ENCODE data around the gene TTC7B. TPM values are rescaled to one million over a fixed set of nuclear protein-coding genes. Genes with fewer than 3 reads are reported as not detected.

TTC7B gene
- total and polyA plus RNA-seq, 2 experiments from 2014 or later = 5.2 to 28.2 TPM

GRCh38 chr14:90691627-90692026 is 124.6 kb downstream of the TTC7B start:
- in situ Hi-C loops (cut with MboI) = loop anchor here (10.0 kb wide), 1 partner anchor 387 kb away; no protein-coding TSS in a partner anchor
- TF ChIP-seq EZH2 (IDR thresholded peaks at IDR 0.05; ENCODE audit: insufficient read depth, poor library complexity, severe bottlenecking) (no peak), EZH2phosphoT487 (IDR thresholded peaks at IDR 0.05; ENCODE audit: insufficient read depth, low read depth) (no peak)
- 97 to 100% methylated on average over 2 of the region's 2 CpGs for WGBS, 2 experiments (ENCODE audit: low coverage in 1 of 2, low lambda C conversion rate in 2 of 2, missing lambda C conversion rate in 2 of 2)

GRCh38 chr14:90687680-90688079 is 128.6 kb downstream of the TTC7B start:
- Histone ChIP-seq H3K9ac (no peak overlapping the region), H3K4me3 (no peak overlapping the region), H3K79me2 (ENCODE audit: insufficient read depth) (no peaks in the 10 kb centered on the region), H2AFZ (no peak overlapping the region), H3K9me3 (ENCODE audit: low read depth) (no peaks in the 10 kb centered on the region), H3K27me3 (replicated peaks; ENCODE audit: insufficient read depth) (no peaks in the 10 kb centered on the region), H3K4me2 (ENCODE audit: unreplicated experiment) (no peak overlapping the region), H3K9me2 (ENCODE audit: insufficient read depth) (no peaks in the 10 kb centered on the region), H3K4me1 (ENCODE audit: insufficient read depth) (no peaks in the 10 kb centered on the region), H3F3A (ENCODE audit: insufficient read depth) (no peaks in the 10 kb centered on the region), H3K27ac (no peak overlapping the region), H3K36me3 (ENCODE audit: low read depth) (no peaks in the 10 kb centered on the region), H4K20me1 (ENCODE audit: insufficient read depth) (no peaks in the 10 kb centered on the region)
- DNase-seq = no peak
- TF ChIP-seq EZH2phosphoT487 (IDR thresholded peaks at IDR 0.05; ENCODE audit: insufficient read depth, low read depth) = no peak
- WGBS, 2 experiments (ENCODE audit: low coverage in 1 of 2, low lambda C conversion rate in 2 of 2, missing lambda C conversion rate in 2 of 2) = 96 to 98% methylated on average over 5 of the region's 5 CpGs
- in situ Hi-C loops (cut with MboI) = no loop called here

More at GRCh38 chr14:90691627-90692026, 124.6 kb downstream of the TTC7B start:
- Histone ChIP-seq H3K4me3 (no peak overlapping the region), H3K27me3 (replicated peaks; ENCODE audit: insufficient read depth) (no peaks in the 10 kb centered on the region), H3K9me2 (ENCODE audit: insufficient read depth) (no peaks in the 10 kb centered on the region), H3K9ac (no peak overlapping the region), H3K36me3 (ENCODE audit: low read depth) (no peaks in the 10 kb centered on the region), H3F3A (ENCODE audit: insufficient read depth) (no peaks in the 10 kb centered on the region), H4K20me1 (ENCODE audit: insufficient read depth) (no peaks in the 10 kb centered on the region), H2AFZ (no peak overlapping the region), H3K4me2 (ENCODE audit: unreplicated experiment) (no peak overlapping the region), H3K27ac (no peak overlapping the region), H3K9me3 (ENCODE audit: low read depth) (no peaks in the 10 kb centered on the region), H3K79me2 (ENCODE audit: insufficient read depth) (no peaks in the 10 kb centered on the region), H3K4me1 (ENCODE audit: insufficient read depth) (no peaks in the 10 kb centered on the region)
- no peak for DNase-seq

GRCh38 chr14:90682615-90683014 is 133.6 kb downstream of the TTC7B start:
- Histone ChIP-seq H3K27me3 (replicated peaks; ENCODE audit: insufficient read depth) (no peaks in the 10 kb centered on the region), H4K20me1 (ENCODE audit: insufficient read depth) (no peaks in the 10 kb centered on the region), H3K9me3 (ENCODE audit: low read depth) (no peaks in the 10 kb centered on the region), H3K36me3 (ENCODE audit: low read depth) (no peaks in the 10 kb centered on the region), H3K9ac (no peak overlapping the region), H3K4me3 (no peak overlapping the region), H3K9me2 (ENCODE audit: insufficient read depth) (no peaks in the 10 kb centered on the region), H3K79me2 (ENCODE audit: insufficient read depth) (no peaks in the 10 kb centered on the region), H3F3A (ENCODE audit: insufficient read depth) (peaks cover 12% of the 10 kb centered on the region), H3K4me2 (ENCODE audit: unreplicated experiment) (no peak overlapping the region), H3K4me1 (ENCODE audit: insufficient read depth) (peaks cover 12% of the 10 kb centered on the region), H2AFZ (no peak overlapping the region), H3K27ac (no peak overlapping the region)
- in situ Hi-C loops (cut with MboI) = no loop called here
- no peak for TF ChIP-seq EZH2 (IDR thresholded peaks at IDR 0.05; ENCODE audit: insufficient read depth, poor library complexity, severe bottlenecking)
- no peak for TF ChIP-seq EZH2phosphoT487 (IDR thresholded peaks at IDR 0.05; ENCODE audit: insufficient read depth, low read depth)
- WGBS, 2 experiments (ENCODE audit: low coverage in 1 of 2, low lambda C conversion rate in 2 of 2, missing lambda C conversion rate in 2 of 2) = 89 to 94% methylated on average over 7 of the region's 7 CpGs
- no peak for DNase-seq

- TF ChIP-seq EZH2phosphoT487 (IDR thresholded peaks at IDR 0.05; ENCODE audit: insufficient read depth, low read depth) (no peak), EZH2 (IDR thresholded peaks at IDR 0.05; ENCODE audit: insufficient read depth, poor library complexity, severe bottlenecking) (no peak)
- H3F3A ChIP-seq (ENCODE audit: insufficient read depth) = peaks cover 19% of the 10 kb centered on the region
- 67 to 68% methylated on average over 3 of the region's 3 CpGs for WGBS, 2 experiments (ENCODE audit: low coverage in 1 of 2, low lambda C conversion rate in 2 of 2, missing lambda C conversion rate in 2 of 2)
- DNase-seq = no peak
- peaks cover 19% of the 10 kb centered on the region for H3K4me1 ChIP-seq (ENCODE audit: insufficient read depth)
- no peak overlapping the region for H3K9ac ChIP-seq
- no peak overlapping the region for H3K27ac ChIP-seq
- no peaks in the 10 kb centered on the region for H3K9me3 ChIP-seq (ENCODE audit: low read depth)
- H3K9me2 ChIP-seq (ENCODE audit: insufficient read depth) = no peaks in the 10 kb centered on the region
- H2AFZ ChIP-seq = no peak overlapping the region
- H3K4me2 ChIP-seq (ENCODE audit: unreplicated experiment) = no peak overlapping the region
- in situ Hi-C loops (cut with MboI) = no loop called here
- H3K79me2 ChIP-seq (ENCODE audit: insufficient read depth) = no peaks in the 10 kb centered on the region
- H3K36me3 ChIP-seq (ENCODE audit: low read depth) = no peaks in the 10 kb centered on the region
- no peaks in the 10 kb centered on the region for H4K20me1 ChIP-seq (ENCODE audit: insufficient read depth)
- no peaks in the 10 kb centered on the region for H3K27me3 ChIP-seq (replicated peaks; ENCODE audit: insufficient read depth)
- H3K4me3 ChIP-seq = no peak overlapping the region
Measured at GRCh38 chr14:90681929-90682328, 134.3 kb downstream of the TTC7B start.

GRCh38 chr14:90678846-90679362 is 137.3 kb downstream of the TTC7B start:
- H3K36me3 ChIP-seq (ENCODE audit: low read depth) = no peaks in the 10 kb centered on the region
- no peak for DNase-seq
- H3K4me2 ChIP-seq (ENCODE audit: unreplicated experiment) = peak overlapping the region; percentile 67
- peaks cover 34% of the 10 kb centered on the region for H3F3A ChIP-seq (ENCODE audit: insufficient read depth)
- H3K4me1 ChIP-seq (ENCODE audit: insufficient read depth) = peaks cover 41% of the 10 kb centered on the region
- WGBS, 2 experiments (ENCODE audit: low coverage in 1 of 2, low lambda C conversion rate in 2 of 2, missing lambda C conversion rate in 2 of 2) = 98 to 100% methylated on average over 6 of the region's 6 CpGs
- TF ChIP-seq EZH2 (IDR thresholded peaks at IDR 0.05; ENCODE audit: insufficient read depth, poor library complexity, severe bottlenecking) (no peak), EZH2phosphoT487 (IDR thresholded peaks at IDR 0.05; ENCODE audit: insufficient read depth, low read depth) (no peak)
- H3K9ac ChIP-seq = no peak overlapping the region
- no peak overlapping the region for H2AFZ ChIP-seq
- no peak overlapping the region for H3K27ac ChIP-seq
- H3K27me3 ChIP-seq (replicated peaks; ENCODE audit: insufficient read depth) = no peaks in the 10 kb centered on the region
- in situ Hi-C loops (cut with MboI) = no loop called here
- no peaks in the 10 kb centered on the region for H4K20me1 ChIP-seq (ENCODE audit: insufficient read depth)
- H3K4me3 ChIP-seq = no peak overlapping the region
- H3K9me3 ChIP-seq (ENCODE audit: low read depth) = no peaks in the 10 kb centered on the region
- H3K9me2 ChIP-seq (ENCODE audit: insufficient read depth) = no peaks in the 10 kb centered on the region
- H3K79me2 ChIP-seq (ENCODE audit: insufficient read depth) = no peaks in the 10 kb centered on the region
